ENCODE results near the gene NHSL1. TPM values are rescaled to one million over a fixed set of nuclear protein-coding genes. Genes with fewer than 3 reads are reported as not detected.

NHSL1 gene
- total RNA-seq, 1 donor from 2014 or later: 57.8 TPM

DNA sequence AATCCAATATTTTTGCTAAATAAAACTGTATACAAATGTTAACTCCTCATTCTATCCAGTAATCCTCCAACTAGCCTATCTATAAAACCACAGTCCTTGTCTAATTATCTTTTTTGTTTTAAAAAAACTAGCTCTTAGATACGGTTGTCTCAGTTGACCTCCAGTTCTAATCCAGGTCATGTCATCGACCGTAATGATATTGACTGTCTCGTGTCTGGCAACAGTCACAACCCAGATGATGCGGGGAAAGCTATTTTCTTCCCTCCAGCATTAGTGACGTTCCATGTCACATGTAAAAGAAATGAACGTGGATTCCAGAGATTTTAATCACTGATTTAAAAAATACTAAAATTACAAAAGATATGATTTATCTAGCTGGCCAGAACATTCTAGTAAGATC, 59.7 kb downstream of the NHSL1 start:
- Mint-ChIP-seq H3K27me3 (ENCODE audit: unreplicated experiment) (no peaks in the 10 kb centered on the region), H3K9me3 (ENCODE audit: unreplicated experiment) (peaks cover 2% of the 10 kb centered on the region), H3K4me3 (ENCODE audit: unreplicated experiment) (no peak overlapping the region), H3K36me3 (ENCODE audit: unreplicated experiment) (peaks cover 6% of the 10 kb centered on the region), H3K27ac (ENCODE audit: unreplicated experiment) (no peak overlapping the region), H3K4me1 (ENCODE audit: low read depth, unreplicated experiment) (peaks cover 9% of the 10 kb centered on the region)
- DNase-seq: no peak
- TF ChIP-seq CTCF (IDR thresholded peaks at IDR 0.05; ENCODE audit: partially characterized antibody, unreplicated experiment): no peak

DNA sequence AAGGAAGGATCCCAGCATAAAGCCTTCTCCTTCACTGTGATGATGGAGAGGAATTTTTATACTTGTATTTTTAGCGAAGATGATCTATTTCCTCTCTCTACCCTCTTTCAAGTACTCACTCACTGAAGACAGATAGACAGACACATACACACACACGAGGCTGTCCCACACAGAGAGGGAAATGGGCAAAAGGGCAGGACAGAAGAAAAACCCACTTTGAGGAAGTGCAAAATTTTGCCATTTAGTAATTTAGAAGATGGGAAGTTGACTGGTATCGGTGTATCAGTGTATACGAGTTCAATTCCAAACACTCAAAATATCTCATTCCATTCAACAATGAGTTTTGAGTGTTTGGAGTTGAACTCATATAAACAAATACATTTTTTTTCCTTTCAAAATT, 64.4 kb downstream of the NHSL1 start:
- H3K27ac Mint-ChIP-seq (ENCODE audit: unreplicated experiment): no peak overlapping the region

GRCh38 chr6:138434096-138434495, 65.2 kb downstream of the NHSL1 start:
- Mint-ChIP-seq H3K27ac (ENCODE audit: unreplicated experiment) (no peak overlapping the region), H3K27me3 (ENCODE audit: unreplicated experiment) (peaks cover 7% of the 10 kb centered on the region)

More for the DNA sequence above, 64.4 kb downstream of the NHSL1 start:
- Mint-ChIP-seq H3K4me1 (ENCODE audit: low read depth, unreplicated experiment) (peaks cover 26% of the 10 kb centered on the region), H3K36me3 (ENCODE audit: unreplicated experiment) (peaks cover 6% of the 10 kb centered on the region), H3K4me3 (ENCODE audit: unreplicated experiment) (no peak overlapping the region), H3K27me3 (ENCODE audit: unreplicated experiment) (peaks cover 7% of the 10 kb centered on the region), H3K9me3 (ENCODE audit: unreplicated experiment) (peaks cover 3% of the 10 kb centered on the region)
- DNase-seq: no peak
- no peak for TF ChIP-seq CTCF (IDR thresholded peaks at IDR 0.05; ENCODE audit: partially characterized antibody, unreplicated experiment)

GRCh38 chr6:138432063-138432356, 67.3 kb downstream of the NHSL1 start:
- peaks cover 8% of the 10 kb centered on the region for H3K27me3 Mint-ChIP-seq (ENCODE audit: unreplicated experiment)
- DNase-seq: no peak
- peaks cover 6% of the 10 kb centered on the region for H3K36me3 Mint-ChIP-seq (ENCODE audit: unreplicated experiment)
- TF ChIP-seq CTCF (IDR thresholded peaks at IDR 0.05; ENCODE audit: partially characterized antibody, unreplicated experiment): no peak
- no peak overlapping the region for H3K27ac Mint-ChIP-seq (ENCODE audit: unreplicated experiment)
- H3K9me3 Mint-ChIP-seq (ENCODE audit: unreplicated experiment): peaks cover 3% of the 10 kb centered on the region
- peaks cover 32% of the 10 kb centered on the region for H3K4me1 Mint-ChIP-seq (ENCODE audit: low read depth, unreplicated experiment)
- H3K4me3 Mint-ChIP-seq (ENCODE audit: unreplicated experiment): no peak overlapping the region

More at GRCh38 chr6:138434096-138434495, 65.2 kb downstream of the NHSL1 start:
- peaks cover 31% of the 10 kb centered on the region for H3K4me1 Mint-ChIP-seq (ENCODE audit: low read depth, unreplicated experiment)
- TF ChIP-seq CTCF (IDR thresholded peaks at IDR 0.05; ENCODE audit: partially characterized antibody, unreplicated experiment): no peak
- peaks cover 6% of the 10 kb centered on the region for H3K36me3 Mint-ChIP-seq (ENCODE audit: unreplicated experiment)
- H3K4me3 Mint-ChIP-seq (ENCODE audit: unreplicated experiment): no peak overlapping the region
- DNase-seq: no peak
- peaks cover 3% of the 10 kb centered on the region for H3K9me3 Mint-ChIP-seq (ENCODE audit: unreplicated experiment)

DNA sequence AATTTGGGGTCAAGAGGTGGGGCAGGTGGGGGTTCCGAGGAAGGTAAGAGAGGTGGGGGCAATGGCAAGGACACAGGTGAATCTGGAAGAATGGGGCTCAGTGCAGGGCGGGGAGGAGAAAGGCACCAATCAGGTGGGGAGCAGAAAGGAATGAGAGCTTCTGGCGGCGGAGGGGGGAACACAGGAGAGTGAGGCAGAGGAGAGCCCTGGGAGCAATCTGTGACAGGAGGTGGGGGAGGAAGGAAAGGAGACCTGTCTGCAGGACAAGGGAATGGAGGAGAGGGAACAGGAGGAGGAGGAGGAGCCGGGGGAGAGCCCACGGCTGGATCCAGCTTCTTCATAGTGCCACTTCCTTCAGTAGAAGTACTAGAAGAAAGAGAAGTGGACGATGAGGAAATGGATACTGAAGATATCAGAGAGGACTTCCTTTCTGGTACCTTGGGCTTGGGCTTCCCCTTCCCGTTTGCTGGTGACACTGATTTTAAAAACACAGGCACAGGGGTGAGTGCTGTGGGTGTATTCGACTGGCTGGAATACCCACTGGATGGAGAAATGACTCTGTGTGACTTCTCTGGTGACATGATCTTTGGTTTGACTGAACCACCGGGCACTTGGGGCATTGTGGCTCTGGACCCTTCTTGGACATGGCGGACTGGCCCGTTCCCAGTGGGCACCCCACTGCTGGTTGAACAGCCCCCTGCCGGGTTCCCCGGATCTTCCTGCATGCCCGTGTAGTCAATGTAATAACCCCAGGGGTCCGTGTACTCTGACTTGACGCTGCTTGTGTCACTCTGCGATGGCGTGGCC, 67.8 kb downstream of the NHSL1 start:
- peaks cover 32% of the 10 kb centered on the region for H3K4me1 Mint-ChIP-seq (ENCODE audit: low read depth, unreplicated experiment)
- peaks cover 3% of the 10 kb centered on the region for H3K9me3 Mint-ChIP-seq (ENCODE audit: unreplicated experiment)
- no peak overlapping the region for H3K4me3 Mint-ChIP-seq (ENCODE audit: unreplicated experiment)
- peaks cover 9% of the 10 kb centered on the region for H3K27me3 Mint-ChIP-seq (ENCODE audit: unreplicated experiment)
- H3K27ac Mint-ChIP-seq (ENCODE audit: unreplicated experiment): peak overlapping the region; percentile 80
- DNase-seq: no peak
- no peak for TF ChIP-seq CTCF (IDR thresholded peaks at IDR 0.05; ENCODE audit: partially characterized antibody, unreplicated experiment)
- peaks cover 6% of the 10 kb centered on the region for H3K36me3 Mint-ChIP-seq (ENCODE audit: unreplicated experiment)
